GM06990 (cell line): ENCODE measurements around the gene OPN4.

ENCODE experiments used
- DNase-seq: peaks from one replicate; pipeline ENCODE4 v3.0.0-alpha.2; 2011; ENCODE audit not compliant: insufficient read length; ENCODE audit errors: extremely low read depth
- H3K27me3 ChIP-seq: replicated peaks from 2 replicates; pipeline ENCODE4 v1.6.0; 2011; ENCODE audit warnings: low read length; ENCODE audit not compliant: control insufficient read depth, insufficient read depth
- H3K36me3 ChIP-seq: 2 replicates; pipeline ENCODE4 v1.5.1; 2011; ENCODE audit warnings: low read length; ENCODE audit not compliant: control insufficient read depth, insufficient read depth
- H3K4me3 ChIP-seq: replicated peaks from 2 replicates; pipeline ENCODE4 v1.5.1; 2011; ENCODE audit warnings: low read depth, mild to moderate bottlenecking, control low read depth, low read length
- TF ChIP-seq, protein P1 (sequence below): IDR thresholded peaks from 2 replicates; pipeline ENCODE4 v1.5.1; 2011; ENCODE audit warnings: low read length, control low read depth, mild to moderate bottlenecking, inconsistent platforms; ENCODE audit not compliant: insufficient read depth, poor library complexity, severe bottlenecking

Gene OPN4

DNA sequence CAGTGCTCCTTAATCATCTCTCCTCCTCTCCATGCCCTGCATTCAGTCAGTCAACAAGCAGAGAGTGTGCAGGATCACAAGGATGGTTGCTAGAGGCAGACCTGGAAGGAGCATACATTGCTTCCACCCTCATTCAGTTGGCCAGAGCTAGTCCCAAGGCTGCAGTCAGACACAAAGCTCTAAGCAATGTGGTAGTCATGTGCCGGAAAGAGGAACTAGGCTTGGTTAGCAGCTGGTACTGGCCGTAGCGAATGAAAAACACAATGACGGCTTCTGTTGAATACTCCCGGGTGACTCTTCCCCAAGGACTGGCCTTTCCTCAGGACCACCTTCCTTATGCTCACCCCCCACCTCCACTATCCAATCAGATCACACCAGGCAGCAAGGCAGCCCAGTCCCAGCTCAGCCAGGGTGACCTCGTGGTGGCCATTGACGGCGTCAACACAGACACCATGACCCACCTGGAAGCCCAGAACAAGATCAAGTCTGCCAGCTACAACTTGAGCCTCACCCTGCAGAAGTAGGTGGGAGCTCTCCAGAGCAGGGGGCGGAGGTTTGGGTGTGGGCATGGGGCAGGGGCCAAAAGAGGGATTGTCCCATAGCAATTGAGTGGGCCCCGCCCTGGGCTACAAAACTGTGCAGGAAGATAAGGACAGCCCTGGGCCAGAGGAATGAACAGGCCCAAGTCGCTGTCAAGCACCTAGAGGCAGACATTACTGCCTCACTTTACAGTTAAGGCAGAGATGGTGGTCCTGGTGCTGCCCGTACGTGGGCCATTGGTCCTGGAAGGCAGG is 24.8 kb downstream of the OPN4 start:
- DNase-seq = no peak
- H3K36me3 ChIP-seq = no peaks in the 10 kb centered on the region
- TF ChIP-seq, protein P1, sequence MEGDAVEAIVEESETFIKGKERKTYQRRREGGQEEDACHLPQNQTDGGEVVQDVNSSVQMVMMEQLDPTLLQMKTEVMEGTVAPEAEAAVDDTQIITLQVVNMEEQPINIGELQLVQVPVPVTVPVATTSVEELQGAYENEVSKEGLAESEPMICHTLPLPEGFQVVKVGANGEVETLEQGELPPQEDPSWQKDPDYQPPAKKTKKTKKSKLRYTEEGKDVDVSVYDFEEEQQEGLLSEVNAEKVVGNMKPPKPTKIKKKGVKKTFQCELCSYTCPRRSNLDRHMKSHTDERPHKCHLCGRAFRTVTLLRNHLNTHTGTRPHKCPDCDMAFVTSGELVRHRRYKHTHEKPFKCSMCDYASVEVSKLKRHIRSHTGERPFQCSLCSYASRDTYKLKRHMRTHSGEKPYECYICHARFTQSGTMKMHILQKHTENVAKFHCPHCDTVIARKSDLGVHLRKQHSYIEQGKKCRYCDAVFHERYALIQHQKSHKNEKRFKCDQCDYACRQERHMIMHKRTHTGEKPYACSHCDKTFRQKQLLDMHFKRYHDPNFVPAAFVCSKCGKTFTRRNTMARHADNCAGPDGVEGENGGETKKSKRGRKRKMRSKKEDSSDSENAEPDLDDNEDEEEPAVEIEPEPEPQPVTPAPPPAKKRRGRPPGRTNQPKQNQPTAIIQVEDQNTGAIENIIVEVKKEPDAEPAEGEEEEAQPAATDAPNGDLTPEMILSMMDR = no peak
- H3K4me3 ChIP-seq = no peak overlapping the region
- no peaks in the 10 kb centered on the region; the same call in none of the 2 replicates for H3K27me3 ChIP-seq

DNA sequence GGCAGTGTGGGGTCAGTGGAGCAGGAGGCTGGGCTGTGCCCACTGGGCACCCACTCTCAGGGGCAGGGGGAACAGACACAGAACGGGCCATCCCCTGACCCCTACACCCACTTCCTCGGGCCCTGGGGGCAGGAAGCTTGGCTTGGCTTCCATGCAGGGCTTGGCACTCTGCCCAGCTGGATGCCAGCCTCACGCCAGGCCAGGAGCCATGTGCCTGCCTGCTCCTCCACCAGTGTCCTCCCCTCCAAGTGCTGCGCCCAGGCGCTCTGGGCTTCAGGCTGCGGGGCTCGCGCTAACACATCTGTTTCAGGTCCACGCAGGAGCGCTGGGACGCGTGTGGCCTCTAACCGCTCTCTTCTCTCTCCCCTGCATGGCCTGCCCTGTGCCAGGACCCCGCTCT is 26.7 kb downstream of the OPN4 start:
- TF ChIP-seq, protein P1 = no peak
- H3K4me3 ChIP-seq = no peak overlapping the region
- H3K36me3 ChIP-seq = no peaks in the 10 kb centered on the region
- DNase-seq = no peak
- H3K27me3 ChIP-seq = no peaks in the 10 kb centered on the region; the same call in 1 of the 2 replicates

DNA sequence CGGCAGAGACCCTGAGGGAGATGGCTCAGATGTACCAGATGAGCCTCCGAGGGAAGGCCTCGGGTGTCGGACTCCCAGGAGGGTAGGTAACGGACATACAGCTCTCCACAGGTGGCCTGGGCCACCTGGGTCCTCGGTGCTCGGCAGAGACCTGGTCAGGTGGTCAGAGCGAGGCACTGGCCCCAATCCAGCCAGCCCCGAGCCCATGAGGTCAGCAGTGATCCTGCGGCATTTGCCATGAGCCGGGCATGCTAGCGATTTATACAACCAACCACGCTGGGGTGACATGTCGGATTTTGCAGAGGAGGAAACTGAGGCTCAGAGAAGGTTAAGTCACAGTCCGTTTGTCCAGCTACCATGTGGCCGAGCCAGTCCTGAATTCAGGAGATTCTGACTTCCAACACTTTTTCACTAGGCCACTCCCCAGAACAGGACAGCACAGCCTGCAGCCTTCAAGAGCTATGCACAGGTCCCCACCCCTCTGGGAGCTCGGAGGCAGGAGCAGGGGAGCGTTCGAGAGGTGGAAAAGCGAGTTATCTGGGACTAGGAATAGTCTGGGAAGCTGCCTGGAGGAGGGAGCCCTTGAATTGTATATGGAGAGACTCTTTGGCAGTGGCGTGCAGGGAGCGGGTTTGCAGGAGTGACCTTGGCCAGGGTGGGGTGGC is 27.5 kb downstream of the OPN4 start:
- TF ChIP-seq, protein P1 = no peak

DNA sequence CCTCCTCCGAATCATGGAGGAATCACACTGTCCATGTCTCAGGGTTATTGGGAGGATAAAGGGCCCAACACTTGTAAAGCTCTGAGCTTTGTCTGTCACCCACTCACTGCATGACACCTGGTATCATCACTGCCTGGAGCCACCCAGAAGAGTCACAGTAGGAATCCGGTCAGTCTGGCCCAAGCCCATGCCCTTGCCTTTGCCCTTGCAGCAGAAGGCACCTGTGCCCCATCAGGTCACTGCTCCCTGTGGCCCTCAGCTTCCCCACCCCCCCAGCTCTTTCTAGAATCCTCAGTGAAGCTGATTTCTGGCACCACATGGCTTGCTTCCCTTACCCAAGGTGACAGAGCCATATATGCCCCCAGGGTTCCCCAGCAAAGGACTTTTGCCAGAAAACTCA is 28.3 kb downstream of the OPN4 start:
- TF ChIP-seq, protein P1 = no peak
- Histone ChIP-seq H3K27me3 (no peaks in the 10 kb centered on the region; the same call in 1 of the 2 replicates), H3K4me3 (no peak overlapping the region), H3K36me3 (no peaks in the 10 kb centered on the region)
- DNase-seq = no peak

More for the DNA sequence above, 27.5 kb downstream of the OPN4 start:
- Histone ChIP-seq H3K27me3 (no peaks in the 10 kb centered on the region; the same call in 1 of the 2 replicates), H3K36me3 (no peaks in the 10 kb centered on the region), H3K4me3 (no peak overlapping the region)
- DNase-seq = no peak

DNA sequence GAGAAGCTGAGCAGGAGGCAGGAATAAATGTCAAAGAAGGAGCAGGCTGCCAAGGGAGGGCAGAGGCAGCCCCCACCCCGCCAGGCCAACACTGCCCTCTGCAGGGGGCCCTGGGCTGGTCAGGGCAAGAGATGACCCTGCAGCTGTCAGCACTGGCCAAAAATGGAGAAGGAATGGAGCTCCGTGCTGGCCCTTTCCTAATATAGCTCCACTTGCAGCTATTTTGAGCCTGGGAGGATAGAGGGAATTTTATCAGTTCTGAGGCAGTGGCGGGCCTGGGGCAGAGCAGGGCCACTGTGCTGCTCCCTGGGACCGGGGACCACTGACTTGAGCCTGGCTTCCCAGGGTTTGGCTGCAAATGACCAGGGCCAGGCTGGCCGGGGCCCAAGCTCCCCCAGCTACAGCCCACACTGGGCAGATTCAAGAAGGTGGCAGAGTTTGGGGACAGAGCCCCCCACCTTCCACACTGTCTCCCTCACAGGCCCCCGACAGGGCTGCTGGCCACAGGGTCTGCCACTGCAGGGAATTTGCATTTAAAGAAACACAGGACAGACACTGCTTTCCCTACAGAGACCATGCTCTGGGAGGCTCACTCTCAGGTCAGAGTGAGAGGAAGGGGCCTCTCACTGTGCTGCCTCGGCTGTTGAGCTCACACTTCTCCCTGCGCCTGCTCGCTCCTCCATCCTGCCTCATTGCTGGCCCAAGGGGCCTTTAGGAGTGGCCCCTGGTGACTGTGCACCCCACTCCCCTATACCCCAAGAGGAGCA is 30.2 kb downstream of the OPN4 start:
- no peaks in the 10 kb centered on the region; the same call in 1 of the 2 replicates for H3K27me3 ChIP-seq
- no peak for DNase-seq

More for the DNA sequence above, 30.2 kb downstream of the OPN4 start:
- Histone ChIP-seq H3K4me3 (no peak overlapping the region), H3K36me3 (no peaks in the 10 kb centered on the region)
- TF ChIP-seq, protein P1 = no peak
